A673 (cell line): ENCODE measurements around the gene ADAMTS2. TPM values are rescaled to one million over a fixed set of nuclear protein-coding genes. Genes with fewer than 3 reads are reported as not detected.

Experiments
- BruUV-seq: library from RNA; stranded (reverse); fragments of 400-500 nt; replicated peaks from 2 replicates; lab custom pipeline; 2021; lab: Mats Ljungman, UMichigan
- CTCF ChIA-PET: fragments of 300-600 bp; sonication (Branson Sonifier 250); formaldehyde crosslinking; loops from one replicate; lab custom pipeline; 2022; ENCODE audit warnings: antibody characterized with exemption; lab: Charles Lee
- POLR2A ChIA-PET: fragments of 300-600 bp; sonication (Branson Sonifier 250); formaldehyde crosslinking; loops from one replicate; lab custom pipeline; 2022; ENCODE audit warnings: antibody characterized with exemption; ENCODE audit not compliant: low non-redundant PET; lab: Charles Lee
- DNase-seq: peaks from one replicate; pipeline ENCODE4 v3.0.0-alpha.2; 2015; ENCODE audit warnings: low spot score
- H3K27ac ChIP-seq: fragments of 200-600 bp; sonication (generic); 2 replicates; pipeline ENCODE4 v1.5.1; 2016; ENCODE audit warnings: mixed run types, low read depth, mild to moderate bottlenecking, mixed read lengths, antibody characterized with exemption, low read length; ENCODE audit not compliant: poor library complexity, severe bottlenecking
- H3K27me3 ChIP-seq: fragments of 200-600 bp; sonication (generic); replicated peaks from 2 replicates; pipeline ENCODE4 v1.6.1; 2017; ENCODE audit warnings: mixed run types, low read depth, mild to moderate bottlenecking, mixed read lengths, antibody characterized with exemption, low read length; ENCODE audit not compliant: insufficient read depth, poor library complexity
- H3K36me3 ChIP-seq: fragments of 200-600 bp; sonication (generic); 2 replicates; pipeline ENCODE4 v1.6.1; 2016; ENCODE audit warnings: mixed run types, mild to moderate bottlenecking, mixed read lengths, antibody characterized with exemption, low read length; ENCODE audit not compliant: insufficient read depth, poor library complexity, severe bottlenecking
- H3K4me1 ChIP-seq: fragments of 200-600 bp; sonication (generic); 2 replicates; pipeline ENCODE4 v1.6.1; 2017; ENCODE audit warnings: mixed run types, mild to moderate bottlenecking, mixed read lengths, antibody characterized with exemption, low read length; ENCODE audit not compliant: insufficient read depth, poor library complexity, severe bottlenecking
- H3K4me3 ChIP-seq: fragments of 200-600 bp; sonication (generic); 2 replicates; pipeline ENCODE4 v1.5.1; 2016; ENCODE audit warnings: low read depth, mixed run types, mild to moderate bottlenecking, mixed read lengths, low read length; ENCODE audit not compliant: poor library complexity, severe bottlenecking
- H3K9me3 ChIP-seq: fragments of 200-600 bp; sonication (generic); 2 replicates; pipeline ENCODE4 v1.6.1; 2016; ENCODE audit warnings: mixed run types, low read depth, mild to moderate bottlenecking, mixed read lengths, antibody characterized with exemption, low read length; ENCODE audit not compliant: poor library complexity, severe bottlenecking
- EZH2 ChIP-seq: fragments of 200-600 bp; sonication (generic); IDR thresholded peaks from 2 replicates; pipeline ENCODE4 v1.6.1; 2017; ENCODE audit warnings: borderline replicate concordance, low read depth, mild to moderate bottlenecking, mixed read lengths, antibody characterized with exemption, low read length; ENCODE audit not compliant: poor library complexity, severe bottlenecking
- intact Hi-C: fragments of 100-400 bp; cut with micrococcal nuclease; formaldehyde crosslinking; loops from one replicate; pipeline ENCODE4 v1.10.0; 2022; ENCODE audit not compliant: unreplicated experiment
- total RNA-seq: library from RNA; stranded (reverse); gene quantifications from 2 replicates; pipeline ENCODE4 v1.2.3, GENCODE V29; 2021
- TF ChIP-seq, protein P1 (sequence below): fragments of 300-800, 200-600 bp; sonication (generic); conservative IDR thresholded peaks from 2 replicates; pipeline ENCODE4 v1.5.1; 2017; ENCODE audit warnings: low read depth, mild to moderate bottlenecking, antibody characterized with exemption, low read length, moderate library complexity, mixed read lengths

The ADAMTS2 gene
- total RNA-seq, 1 experiment from 2014 or later, result 0.39 TPM

DNA sequence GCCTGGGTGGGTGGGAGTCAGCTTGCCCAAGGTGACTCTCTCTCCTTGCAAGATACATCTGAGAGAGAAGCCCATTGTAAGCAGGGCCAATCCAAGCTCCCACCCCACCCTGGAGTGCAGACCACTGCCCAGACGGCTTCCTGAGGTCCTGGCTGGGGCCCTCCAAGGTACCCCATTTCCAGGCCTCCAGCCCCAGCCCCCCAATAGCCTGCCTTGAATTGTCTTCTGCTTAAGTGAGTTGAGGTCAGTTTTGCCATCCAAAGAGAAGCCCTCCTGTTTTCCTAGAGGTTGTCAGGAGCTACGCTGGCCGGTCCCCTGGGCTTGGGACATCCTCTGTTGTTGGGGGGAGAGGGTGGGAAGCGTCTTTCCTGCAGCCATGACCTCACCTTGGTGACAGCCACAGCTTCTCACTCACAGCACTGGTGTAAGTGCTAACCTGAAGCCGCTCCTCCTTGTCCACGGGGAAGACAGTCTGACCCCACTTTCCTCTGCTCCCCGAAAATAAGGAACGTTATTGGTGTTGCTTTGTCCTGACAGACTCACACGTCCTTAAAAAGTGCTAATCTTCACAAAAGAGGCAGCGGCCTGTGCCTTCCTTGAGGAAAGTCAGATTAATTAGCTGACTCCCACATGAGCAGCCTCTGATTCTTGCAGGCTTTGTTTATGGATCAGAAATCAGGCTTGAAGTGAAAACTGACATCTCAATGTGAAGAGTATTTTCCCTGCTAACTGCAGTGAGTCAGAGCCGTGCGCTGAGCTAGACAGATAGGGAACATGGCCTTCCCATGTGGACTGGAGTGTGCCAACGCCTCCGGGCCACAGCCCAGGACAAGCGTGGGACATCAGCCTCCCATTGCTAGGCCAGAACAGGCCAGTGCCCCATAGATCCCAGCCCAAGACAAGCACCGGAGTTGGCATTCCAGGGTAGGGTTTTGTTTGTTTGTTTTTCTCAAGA is 52.3 kb downstream of the ADAMTS2 start:
- ChIA-PET CTCF (no interaction called here), POLR2A (no interaction called here)
- H3K36me3 ChIP-seq, result no peaks in the 10 kb centered on the region
- H3K27ac ChIP-seq, result no peak overlapping the region
- no peaks in the 10 kb centered on the region for H3K9me3 ChIP-seq
- BruUV-seq, result no TSS peak
- no peaks in the 10 kb centered on the region for H3K4me1 ChIP-seq
- H3K4me3 ChIP-seq, result no peak overlapping the region
- intact Hi-C loops, result no loop called here
- TF ChIP-seq, protein P1, sequence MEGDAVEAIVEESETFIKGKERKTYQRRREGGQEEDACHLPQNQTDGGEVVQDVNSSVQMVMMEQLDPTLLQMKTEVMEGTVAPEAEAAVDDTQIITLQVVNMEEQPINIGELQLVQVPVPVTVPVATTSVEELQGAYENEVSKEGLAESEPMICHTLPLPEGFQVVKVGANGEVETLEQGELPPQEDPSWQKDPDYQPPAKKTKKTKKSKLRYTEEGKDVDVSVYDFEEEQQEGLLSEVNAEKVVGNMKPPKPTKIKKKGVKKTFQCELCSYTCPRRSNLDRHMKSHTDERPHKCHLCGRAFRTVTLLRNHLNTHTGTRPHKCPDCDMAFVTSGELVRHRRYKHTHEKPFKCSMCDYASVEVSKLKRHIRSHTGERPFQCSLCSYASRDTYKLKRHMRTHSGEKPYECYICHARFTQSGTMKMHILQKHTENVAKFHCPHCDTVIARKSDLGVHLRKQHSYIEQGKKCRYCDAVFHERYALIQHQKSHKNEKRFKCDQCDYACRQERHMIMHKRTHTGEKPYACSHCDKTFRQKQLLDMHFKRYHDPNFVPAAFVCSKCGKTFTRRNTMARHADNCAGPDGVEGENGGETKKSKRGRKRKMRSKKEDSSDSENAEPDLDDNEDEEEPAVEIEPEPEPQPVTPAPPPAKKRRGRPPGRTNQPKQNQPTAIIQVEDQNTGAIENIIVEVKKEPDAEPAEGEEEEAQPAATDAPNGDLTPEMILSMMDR, result no peak
- no peak for TF ChIP-seq EZH2
- H3K27me3 ChIP-seq, result no peaks in the 10 kb centered on the region
- no peak for DNase-seq

DNA sequence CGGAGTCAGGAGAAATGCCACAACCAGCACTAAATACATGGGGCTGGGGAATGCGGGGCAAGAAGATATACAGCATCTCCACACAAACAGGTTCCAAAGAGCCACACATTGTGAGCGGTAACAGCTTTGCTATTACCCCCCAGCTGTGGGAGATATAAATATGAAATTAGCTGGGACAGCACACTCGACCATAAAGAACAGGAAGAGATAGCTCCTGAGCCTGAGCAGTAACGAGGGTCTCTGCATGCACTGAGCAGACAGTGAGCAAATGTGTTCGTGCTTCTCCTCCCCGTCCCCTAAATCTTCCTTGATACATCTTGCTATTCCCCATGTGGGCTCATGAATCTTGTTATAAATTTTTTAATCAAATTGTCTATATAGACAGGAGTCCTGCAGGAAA is 53.1 kb downstream of the ADAMTS2 start:
- Histone ChIP-seq H3K36me3 (no peaks in the 10 kb centered on the region), H3K27ac (no peak overlapping the region), H3K4me3 (no peak overlapping the region), H3K9me3 (no peaks in the 10 kb centered on the region), H3K27me3 (no peaks in the 10 kb centered on the region), H3K4me1 (no peaks in the 10 kb centered on the region)
- TF ChIP-seq, protein P1, result no peak
- TF ChIP-seq EZH2, result no peak
- ChIA-PET POLR2A (no interaction called here), CTCF (no interaction called here)
- no peak for DNase-seq
- BruUV-seq, result no TSS peak
- intact Hi-C loops, result no loop called here

DNA sequence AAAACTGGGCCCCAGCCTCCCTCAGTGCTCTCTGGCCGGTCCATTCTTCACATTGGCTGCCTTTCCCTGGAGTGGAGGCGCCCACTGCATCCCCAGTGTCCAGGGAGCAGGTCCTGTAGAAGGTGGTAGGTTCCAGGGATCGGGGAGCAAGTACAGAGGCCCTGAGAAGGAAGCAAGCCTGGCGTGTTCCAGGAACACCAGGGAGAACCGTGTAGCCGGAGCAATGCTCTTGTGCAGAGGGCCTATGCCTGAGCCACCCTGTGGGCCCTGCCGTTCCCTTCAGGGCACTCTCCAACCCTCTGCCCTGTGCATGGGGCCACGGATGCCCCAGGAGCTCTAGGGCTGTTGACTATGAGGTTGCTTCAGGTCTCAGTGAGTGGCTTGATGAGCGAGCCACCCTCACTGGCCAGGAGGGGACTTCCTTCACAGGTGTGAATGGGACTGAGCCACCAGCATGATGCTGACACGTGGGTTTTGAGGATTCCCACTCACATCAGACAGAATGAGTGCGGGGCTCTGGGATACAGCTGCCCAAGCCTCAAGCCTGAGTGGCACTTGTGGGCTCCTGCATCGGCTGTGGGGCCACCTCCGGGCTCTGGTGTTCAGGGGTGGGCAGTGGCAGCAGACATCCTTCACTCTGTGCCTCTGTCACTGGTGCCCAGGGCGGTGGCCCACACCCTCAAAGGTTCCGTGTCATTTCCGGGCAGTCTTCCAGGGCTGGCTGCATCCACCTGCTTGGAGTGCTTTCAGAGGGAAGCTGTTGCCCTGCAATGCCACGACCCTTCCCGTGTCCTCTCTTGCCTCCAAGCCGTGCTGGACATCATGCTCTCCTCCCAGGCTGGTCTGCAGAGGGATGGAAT is 54.4 kb downstream of the ADAMTS2 start:
- no peak for TF ChIP-seq EZH2
- TF ChIP-seq, protein P1, result no peak
- Histone ChIP-seq H3K27me3 (no peaks in the 10 kb centered on the region), H3K9me3 (no peaks in the 10 kb centered on the region), H3K36me3 (no peaks in the 10 kb centered on the region), H3K27ac (no peak overlapping the region), H3K4me1 (no peaks in the 10 kb centered on the region), H3K4me3 (no peak overlapping the region)
- ChIA-PET POLR2A (no interaction called here), CTCF (no interaction called here)
- DNase-seq, result no peak
- BruUV-seq, result no TSS peak
- intact Hi-C loops, result no loop called here
